ENCODE results near the gene SMARCA1. TPM values are rescaled to one million over a fixed set of nuclear protein-coding genes. Genes with fewer than 3 reads are reported as not detected.
"Not testable (repeated sequence)": the region's sequence is repeated elsewhere in the genome, so short reads cannot be mapped to it uniquely, and the experiment has no call there.

SMARCA1 gene
- total RNA-seq (75.3 TPM), polyA plus RNA-seq (ENCODE audit: insufficient read depth in 1 of 8, insufficient read length in 8 of 8, low replicate concordance in 1 of 8) (10 to 100 TPM; 59.8 to 92.1 (median 85.3) TPM)
- long read RNA-seq, donor 1, partial matches to known transcripts, result 0 of 2 reads
- long read RNA-seq, donor 1, other reads (novel, unspliced or antisense), result 0 of 2 reads
- long read RNA-seq, donor 2, result 0 reads
- long read RNA-seq, donor 3, partial matches to known transcripts, result 6 of 12 reads
- long read RNA-seq, donor 3, other reads (novel, unspliced or antisense), result 0 of 12 reads
- long read RNA-seq, donor 4, partial matches to known transcripts, result 0 of 1 reads
- long read RNA-seq, donor 4, other reads (novel, unspliced or antisense), result 0 of 1 reads
- long read RNA-seq, donor 5, transcript SMARCA1-203 (24 exons, 3,948 nt), result major isoform, 5 of 31 reads
- long read RNA-seq, donor 5, partial matches to known transcripts, result 25 of 31 reads
- long read RNA-seq, donor 5, other reads (novel, unspliced or antisense), result 0 of 31 reads
- long read RNA-seq, donor 6, transcript SMARCA1-203 (24 exons, 3,948 nt), result major isoform, 10 of 19 reads
- long read RNA-seq, donor 6, partial matches to known transcripts, result 7 of 19 reads
- long read RNA-seq, donor 6, other reads (novel, unspliced or antisense), result 0 of 19 reads
- long read RNA-seq, donor 7, partial matches to known transcripts, result 8 of 12 reads
- long read RNA-seq, donor 7, other reads (novel, unspliced or antisense), result 0 of 12 reads
- long read RNA-seq, donor 8, partial matches to known transcripts, result 0 of 5 reads
- long read RNA-seq, donor 8, other reads (novel, unspliced or antisense), result 0 of 5 reads
- long read RNA-seq, donor 9, partial matches to known transcripts, result 16 of 17 reads
- long read RNA-seq, donor 9, other reads (novel, unspliced or antisense), result 0 of 17 reads
- long read RNA-seq, donor 10, full-length matches to known transcripts, result 4 of 28 reads
- long read RNA-seq, donor 10, partial matches to known transcripts, result 24 of 28 reads
- long read RNA-seq, donor 10, other reads (novel, unspliced or antisense), result 0 of 28 reads
- long read RNA-seq, donor 11, partial matches to known transcripts, result 6 of 10 reads
- long read RNA-seq, donor 11, other reads (novel, unspliced or antisense), result 0 of 10 reads

- DNase-seq, result peak; percentile 91
- H3K4me3 ChIP-seq (ENCODE audit: low read length), result peak within 1 kb of the TSS; percentile 89
- H3K36me3 ChIP-seq (ENCODE audit: control insufficient read depth, insufficient read depth, low read length), result no peaks in the 10 kb centered on the region
- H3K4me1 ChIP-seq (ENCODE audit: control insufficient read depth, insufficient read depth, low read length), result no peaks in the 10 kb centered on the region
- H3K9me3 ChIP-seq (replicated peaks; ENCODE audit: control insufficient read depth, low read depth, low read length), result no peaks in the 10 kb centered on the region
- no peaks in the 10 kb centered on the region for H3K27me3 ChIP-seq (ENCODE audit: control insufficient read depth, insufficient read depth, low read length)
- 25% methylated on average over 29 of the region's 54 CpGs for WGBS (ENCODE audit: insufficient coverage)
- H3K27ac ChIP-seq (ENCODE audit: low read length), result peak within 1 kb of the TSS; percentile 98
Observed at GRCh38 chrX:129523079-129523911, at the start of gene SMARCA1. Gene SMARCA1 (minus strand): TSS chrX:129523490. CDS start chrX:129523370, 120 bp downstream.

GRCh38 chrX:129572422-129572821 is 49.1 kb upstream of the SMARCA1 start:
- WGBS (ENCODE audit: insufficient coverage), result no CpG with 5 or more reads among the region's 2 CpGs
- Histone ChIP-seq H3K36me3 (ENCODE audit: control insufficient read depth, insufficient read depth, low read length) (peaks cover 21% of the 10 kb centered on the region), H3K4me1 (ENCODE audit: control insufficient read depth, insufficient read depth, low read length) (no peaks in the 10 kb centered on the region), H3K27me3 (ENCODE audit: control insufficient read depth, insufficient read depth, low read length) (peaks cover 2% of the 10 kb centered on the region), H3K4me3 (ENCODE audit: low read length) (no peak overlapping the region), H3K27ac (ENCODE audit: low read length) (no peak overlapping the region), H3K9me3 (replicated peaks; ENCODE audit: control insufficient read depth, low read depth, low read length) (no peaks in the 10 kb centered on the region)
- peak; percentile 22 for DNase-seq

- WGBS (ENCODE audit: insufficient coverage), result no CpG with 5 or more reads among the region's 3 CpGs
- Histone ChIP-seq H3K4me1 (ENCODE audit: control insufficient read depth, insufficient read depth, low read length) (peaks cover 3% of the 10 kb centered on the region), H3K27me3 (ENCODE audit: control insufficient read depth, insufficient read depth, low read length) (no peaks in the 10 kb centered on the region), H3K36me3 (ENCODE audit: control insufficient read depth, insufficient read depth, low read length) (peaks cover 5% of the 10 kb centered on the region), H3K9me3 (replicated peaks; ENCODE audit: control insufficient read depth, low read depth, low read length) (no peaks in the 10 kb centered on the region), H3K27ac (ENCODE audit: low read length) (no peak overlapping the region), H3K4me3 (ENCODE audit: low read length) (no peak overlapping the region)
- no peak for DNase-seq
Observed at GRCh38 chrX:129568349-129568748, 45.1 kb upstream of the SMARCA1 start.

- peaks cover 3% of the 10 kb centered on the region for H3K4me1 ChIP-seq (ENCODE audit: control insufficient read depth, insufficient read depth, low read length)
- no peak overlapping the region for H3K4me3 ChIP-seq (ENCODE audit: low read length)
- H3K27ac ChIP-seq (ENCODE audit: low read length), result no peak overlapping the region
- peaks cover 8% of the 10 kb centered on the region for H3K36me3 ChIP-seq (ENCODE audit: control insufficient read depth, insufficient read depth, low read length)
- H3K27me3 ChIP-seq (ENCODE audit: control insufficient read depth, insufficient read depth, low read length), result no peaks in the 10 kb centered on the region
- H3K9me3 ChIP-seq (replicated peaks; ENCODE audit: control insufficient read depth, low read depth, low read length), result no peaks in the 10 kb centered on the region
- WGBS (ENCODE audit: insufficient coverage), result no CpG with 5 or more reads among the region's 1 CpG
- peak; percentile 76 for DNase-seq
Observed at GRCh38 chrX:129566073-129566472, 42.8 kb upstream of the SMARCA1 start.

GRCh38 chrX:129565046-129565650 is 41.9 kb upstream of the SMARCA1 start:
- Histone ChIP-seq H3K27ac (ENCODE audit: low read length) (no peak overlapping the region), H3K9me3 (replicated peaks; ENCODE audit: control insufficient read depth, low read depth, low read length) (no peaks in the 10 kb centered on the region), H3K4me1 (ENCODE audit: control insufficient read depth, insufficient read depth, low read length) (peaks cover 3% of the 10 kb centered on the region), H3K36me3 (ENCODE audit: control insufficient read depth, insufficient read depth, low read length) (peaks cover 3% of the 10 kb centered on the region), H3K27me3 (ENCODE audit: control insufficient read depth, insufficient read depth, low read length) (no peaks in the 10 kb centered on the region), H3K4me3 (ENCODE audit: low read length) (no peak overlapping the region)
- DNase-seq, result peak; percentile 88
- 10% methylated on average over 2 of the region's 3 CpGs for WGBS (ENCODE audit: insufficient coverage)

GRCh38 chrX:129564345-129564744 is 41.1 kb upstream of the SMARCA1 start:
- DNase-seq; H3K9me3 ChIP-seq (replicated peaks; ENCODE audit: control insufficient read depth, low read depth, low read length); H3K27ac ChIP-seq (ENCODE audit: low read length); H3K27me3 ChIP-seq (ENCODE audit: control insufficient read depth, insufficient read depth, low read length); H3K4me3 ChIP-seq (ENCODE audit: low read length); H3K4me1 ChIP-seq (ENCODE audit: control insufficient read depth, insufficient read depth, low read length); H3K36me3 ChIP-seq (ENCODE audit: control insufficient read depth, insufficient read depth, low read length): not testable (repeated sequence)
- WGBS (ENCODE audit: insufficient coverage), result no CpG with 5 or more reads among the region's 5 CpGs

GRCh38 chrX:129561453-129561852 is 38.2 kb upstream of the SMARCA1 start:
- DNase-seq, result no peak
- Histone ChIP-seq H3K27ac (ENCODE audit: low read length) (no peak overlapping the region), H3K9me3 (replicated peaks; ENCODE audit: control insufficient read depth, low read depth, low read length) (no peaks in the 10 kb centered on the region), H3K4me3 (ENCODE audit: low read length) (no peak overlapping the region), H3K4me1 (ENCODE audit: control insufficient read depth, insufficient read depth, low read length) (peaks cover 3% of the 10 kb centered on the region), H3K36me3 (ENCODE audit: control insufficient read depth, insufficient read depth, low read length) (peaks cover 9% of the 10 kb centered on the region), H3K27me3 (ENCODE audit: control insufficient read depth, insufficient read depth, low read length) (peaks cover 4% of the 10 kb centered on the region)
- WGBS (ENCODE audit: insufficient coverage), result 62% methylated on average over 3 of the region's 3 CpGs

GRCh38 chrX:129559783-129560182 is 36.5 kb upstream of the SMARCA1 start:
- no CpG with 5 or more reads among the region's 1 CpG for WGBS (ENCODE audit: insufficient coverage)
- peak; percentile 52 for DNase-seq
- Histone ChIP-seq H3K36me3 (ENCODE audit: control insufficient read depth, insufficient read depth, low read length) (peaks cover 9% of the 10 kb centered on the region), H3K27ac (ENCODE audit: low read length) (no peak overlapping the region), H3K4me1 (ENCODE audit: control insufficient read depth, insufficient read depth, low read length) (no peaks in the 10 kb centered on the region), H3K27me3 (ENCODE audit: control insufficient read depth, insufficient read depth, low read length) (peaks cover 6% of the 10 kb centered on the region), H3K9me3 (replicated peaks; ENCODE audit: control insufficient read depth, low read depth, low read length) (no peaks in the 10 kb centered on the region), H3K4me3 (ENCODE audit: low read length) (no peak overlapping the region)

- DNase-seq, result no peak
- Histone ChIP-seq H3K27ac (ENCODE audit: low read length) (no peak overlapping the region), H3K36me3 (ENCODE audit: control insufficient read depth, insufficient read depth, low read length) (peaks cover 12% of the 10 kb centered on the region), H3K4me3 (ENCODE audit: low read length) (no peak overlapping the region), H3K4me1 (ENCODE audit: control insufficient read depth, insufficient read depth, low read length) (no peaks in the 10 kb centered on the region), H3K9me3 (replicated peaks; ENCODE audit: control insufficient read depth, low read depth, low read length) (no peaks in the 10 kb centered on the region), H3K27me3 (ENCODE audit: control insufficient read depth, insufficient read depth, low read length) (peaks cover 6% of the 10 kb centered on the region)
- no CpG with 5 or more reads among the region's 1 CpG for WGBS (ENCODE audit: insufficient coverage)
Observed at GRCh38 chrX:129557844-129558480, 34.7 kb upstream of the SMARCA1 start.
